ENCODE data around the gene SORCS2.

Gene SORCS2

GRCh38 chr4:7710126-7710525 is 517.8 kb downstream of the SORCS2 start:
- DNase-seq = no peak

- DNase-seq = no peak
Observed at GRCh38 chr4:7710576-7711306, 518.4 kb downstream of the SORCS2 start.

DNA sequence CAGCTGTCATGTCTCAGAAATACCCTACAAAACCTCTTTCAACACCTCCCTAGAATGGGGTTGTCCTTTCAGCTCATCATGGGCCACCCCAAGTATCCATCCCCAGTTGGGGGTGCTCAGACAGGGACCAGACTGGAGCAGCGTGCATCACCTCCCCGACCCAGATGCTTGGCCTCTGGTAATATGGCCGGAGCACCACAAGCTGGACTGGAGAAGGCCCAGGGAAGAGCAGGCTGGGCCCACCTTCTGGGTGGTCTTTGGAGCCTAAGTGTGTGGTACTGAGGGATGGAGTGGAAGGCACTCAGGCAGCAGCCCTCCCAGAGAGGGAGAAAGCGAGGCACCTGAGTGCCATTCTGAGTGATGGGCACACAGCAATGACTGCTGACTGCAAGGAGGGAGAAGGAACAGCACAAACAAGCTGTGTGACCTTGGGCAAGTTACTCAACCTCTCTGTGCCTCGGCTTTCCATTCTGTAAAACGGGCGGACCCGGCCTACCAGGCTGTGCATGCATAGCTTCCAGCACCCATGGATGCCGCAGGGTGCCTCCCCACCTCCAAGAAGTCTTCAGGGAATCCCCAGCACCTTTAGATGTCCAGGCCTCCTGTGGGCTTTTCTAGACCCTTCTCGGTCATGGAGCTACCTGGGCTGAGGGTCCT is 519.1 kb downstream of the SORCS2 start:
- no peak for DNase-seq

DNA sequence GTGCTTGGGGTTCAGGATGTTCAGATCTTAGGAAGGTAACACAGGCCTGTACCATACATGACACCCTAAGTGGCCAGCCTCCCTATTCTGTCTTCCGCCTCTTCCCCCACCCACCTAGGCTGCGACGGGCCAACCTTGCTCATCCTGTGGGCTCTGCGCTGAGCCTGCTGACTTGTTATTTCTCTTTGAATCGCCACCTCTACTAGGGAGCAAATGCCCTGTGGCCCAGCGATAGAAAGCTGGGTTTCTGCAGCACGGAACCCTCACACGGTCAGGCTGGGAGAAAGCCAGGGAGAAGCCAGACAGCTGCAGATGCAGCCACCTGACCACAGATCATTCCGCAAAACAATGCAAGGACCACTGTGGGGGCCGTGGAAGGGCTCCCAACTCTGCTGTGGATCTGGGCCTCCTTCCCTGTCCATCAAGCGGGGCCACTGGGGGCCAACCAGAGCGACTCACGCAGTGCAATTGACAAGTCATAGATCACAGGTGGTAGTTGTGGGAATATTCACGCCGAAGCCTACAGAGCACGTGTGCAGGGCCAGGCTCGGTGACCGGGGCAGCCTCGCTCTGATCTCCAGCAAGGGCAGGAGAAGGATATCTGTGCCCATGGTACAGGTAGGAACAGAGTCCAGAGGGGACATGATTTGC is 519.8 kb downstream of the SORCS2 start:
- no peak for DNase-seq

DNA sequence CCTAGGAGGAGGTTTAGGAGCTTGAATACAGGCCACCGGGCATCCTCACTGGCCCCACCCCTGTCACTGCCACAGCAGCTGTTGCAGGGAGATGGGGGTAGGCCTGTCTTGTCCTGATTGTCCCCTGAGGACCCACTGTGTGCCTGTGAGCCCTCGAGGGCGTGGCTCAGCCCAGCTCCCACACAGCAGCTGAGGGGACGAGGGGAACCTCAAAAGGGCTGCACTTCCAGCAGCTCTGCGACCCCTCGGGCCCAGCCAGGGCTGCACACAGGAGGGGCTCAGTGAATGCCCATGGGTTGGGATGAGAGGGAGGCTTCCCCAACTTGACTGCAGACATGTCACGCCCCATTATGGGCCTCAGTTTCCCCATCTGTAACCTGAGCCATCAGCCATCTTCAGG is 521.4 kb downstream of the SORCS2 start:
- no peak for DNase-seq

DNA sequence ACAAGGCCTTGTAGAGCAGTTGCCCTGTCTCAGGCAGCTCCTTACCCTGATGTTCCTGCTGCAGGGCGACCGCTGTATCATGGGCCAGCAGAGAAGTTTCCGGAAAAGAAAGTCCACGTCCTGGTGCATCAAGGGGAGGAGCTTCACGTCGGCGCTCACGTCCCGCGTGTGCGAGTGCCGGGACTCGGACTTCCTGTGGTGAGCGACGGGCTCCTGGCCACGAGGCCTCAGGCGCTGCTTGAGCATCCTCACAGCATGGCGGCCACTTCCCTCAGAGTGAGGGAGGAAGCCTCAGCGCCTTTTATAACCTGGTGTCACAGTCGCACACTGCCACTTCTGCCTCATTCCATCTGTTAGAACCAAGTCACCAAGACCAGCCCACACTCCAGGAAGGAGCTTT is 521.8 kb downstream of the SORCS2 start:
- DNase-seq = peak; percentile 8

DNA sequence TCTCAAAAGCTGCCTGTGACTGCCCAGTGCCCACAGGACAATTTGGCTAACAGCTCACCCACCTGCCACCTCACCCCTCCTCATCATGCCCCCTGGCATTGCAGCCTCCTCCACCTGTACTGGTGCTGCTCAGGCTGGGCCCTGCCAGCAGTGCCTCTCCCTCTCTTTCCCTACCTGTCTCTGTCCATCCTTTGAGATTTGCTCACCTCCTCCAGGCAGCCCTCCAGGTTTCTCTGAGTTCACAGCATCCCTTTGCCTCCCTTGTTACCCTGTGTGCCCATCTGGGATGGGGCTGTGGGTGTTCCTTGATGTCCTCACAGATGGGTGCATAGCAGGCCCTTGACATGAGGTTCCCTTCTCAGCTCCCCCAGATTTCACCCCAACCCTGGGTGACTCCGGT is 522.4 kb downstream of the SORCS2 start:
- DNase-seq = no peak

DNA sequence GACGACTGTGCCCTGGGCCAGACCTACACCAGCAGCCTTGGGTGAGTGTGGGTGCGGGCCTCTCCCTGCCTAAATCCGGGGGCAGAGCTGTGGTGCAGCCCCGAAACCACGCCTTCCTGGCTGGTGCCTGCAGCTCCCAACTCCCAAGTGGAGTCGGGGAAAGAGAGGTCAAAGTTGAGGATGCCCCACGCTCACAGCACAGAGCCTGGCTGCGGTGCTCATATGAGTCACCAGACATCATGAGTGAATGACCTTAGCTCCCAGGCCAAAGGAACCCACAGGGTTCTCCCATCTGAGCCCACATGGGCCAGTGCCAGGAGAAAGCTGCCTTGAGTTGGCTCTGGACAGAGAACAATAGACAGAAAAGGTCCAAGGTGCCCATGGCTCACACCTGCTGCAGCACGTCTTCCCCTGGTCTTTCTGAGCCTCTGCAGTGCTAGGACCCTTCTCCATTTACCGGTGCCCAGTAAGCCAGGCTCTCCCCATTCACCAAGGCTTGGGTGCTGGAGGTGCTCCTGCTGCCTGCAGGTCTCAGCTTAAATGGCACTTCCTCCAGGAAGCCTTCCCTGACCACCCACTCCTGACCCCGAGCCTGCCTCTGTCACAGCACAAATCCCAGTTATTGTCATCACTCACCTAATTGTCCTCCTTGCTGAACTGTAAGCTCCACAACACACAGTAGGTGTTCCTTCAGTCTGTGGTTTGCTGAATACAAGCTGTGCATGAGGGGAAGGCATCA is 523.1 kb downstream of the SORCS2 start:
- no peak for DNase-seq

- DNase-seq = peak; percentile 44
Observed at GRCh38 chr4:7716010-7716721, 523.8 kb downstream of the SORCS2 start.

GRCh38 chr4:7717161-7717560 is 524.8 kb downstream of the SORCS2 start:
- DNase-seq = no peak

- no peak for DNase-seq
Observed at GRCh38 chr4:7717946-7718490, 525.7 kb downstream of the SORCS2 start.

DNA sequence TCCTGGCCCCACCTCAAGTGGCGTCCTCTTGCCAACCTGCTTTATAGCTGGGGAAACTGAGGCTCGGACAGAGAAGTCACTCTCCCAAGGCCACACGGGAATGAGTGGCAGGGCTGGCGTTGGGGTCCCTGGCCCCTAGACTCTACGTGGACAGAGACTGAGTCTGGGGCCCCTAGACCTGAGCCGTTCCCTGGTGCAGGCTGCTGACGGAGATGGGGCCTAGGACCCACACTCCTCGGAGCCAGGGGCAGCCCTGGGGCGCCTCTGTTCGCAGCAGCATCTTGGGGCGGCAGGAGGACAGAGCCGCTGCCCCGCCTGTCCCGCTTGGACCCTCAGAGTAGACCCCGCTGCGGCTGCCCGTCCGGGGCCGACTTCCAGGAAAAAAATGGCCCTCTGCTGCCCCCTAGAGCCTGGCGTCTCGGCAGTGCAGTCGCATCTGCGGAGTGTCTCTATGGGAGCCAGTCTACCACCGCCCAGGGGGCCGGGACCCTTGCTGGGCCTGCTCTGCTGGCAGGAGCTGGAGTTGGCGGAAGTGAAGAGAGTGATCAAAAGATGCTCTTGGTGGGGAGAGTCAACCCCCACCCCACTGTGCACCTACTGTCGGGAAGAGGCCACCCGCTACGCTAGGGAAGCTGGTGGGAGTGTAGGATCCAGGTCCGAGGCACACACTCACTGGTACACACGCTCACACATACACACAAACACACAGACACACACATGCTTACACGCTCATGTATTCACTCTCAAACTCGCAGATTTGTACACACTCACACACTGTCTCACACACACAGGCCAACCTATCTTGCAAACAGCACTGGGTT is 527.2 kb downstream of the SORCS2 start:
- DNase-seq = no peak

- no peak for DNase-seq
Observed at GRCh38 chr4:7721984-7722551, 529.7 kb downstream of the SORCS2 start.

- peak; percentile 57 for DNase-seq
Observed at GRCh38 chr4:7722766-7723387, 530.5 kb downstream of the SORCS2 start.

DNA sequence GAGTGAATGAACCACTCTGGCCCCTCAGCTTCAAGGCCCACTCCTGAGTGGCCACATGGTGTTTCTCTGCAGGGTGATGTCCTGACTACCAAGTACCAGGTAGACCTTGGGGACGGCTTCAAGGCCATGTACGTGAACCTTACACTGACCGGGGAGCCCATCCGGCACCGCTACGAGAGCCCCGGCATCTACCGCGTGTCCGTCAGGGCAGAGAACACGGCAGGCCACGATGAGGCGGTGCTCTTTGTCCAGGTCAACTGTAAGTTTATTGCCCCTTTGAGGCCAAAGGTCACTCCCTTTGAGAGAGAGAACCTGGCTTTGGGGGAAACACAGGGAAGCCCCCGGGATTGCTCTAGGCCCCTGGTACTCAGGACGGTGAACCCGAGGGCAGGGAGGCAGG is 531.3 kb downstream of the SORCS2 start:
- DNase-seq = no peak

- no peak for DNase-seq
Observed at GRCh38 chr4:7725951-7726350, 533.6 kb downstream of the SORCS2 start.

- DNase-seq = no peak
Observed at GRCh38 chr4:7726665-7727413, 534.5 kb downstream of the SORCS2 start.

DNA sequence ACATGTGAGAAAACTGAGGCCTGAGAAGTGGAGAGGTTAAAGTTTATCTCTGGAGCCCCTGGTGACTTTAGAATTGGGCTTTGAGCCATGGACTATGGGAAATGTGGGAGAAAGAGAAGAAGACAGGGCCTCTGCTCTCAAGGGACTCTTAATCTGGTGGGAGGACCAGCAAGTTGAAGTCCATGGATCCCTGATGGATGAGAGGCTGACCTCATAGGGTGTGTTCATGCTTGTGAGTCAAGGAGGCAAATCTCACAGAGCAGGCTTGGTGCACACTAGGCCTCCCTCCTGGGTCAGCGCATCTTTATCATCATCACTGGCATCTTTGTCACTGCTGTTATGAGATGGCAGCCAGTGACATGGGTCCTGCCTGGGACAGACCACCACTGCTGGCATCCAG is 535.4 kb downstream of the SORCS2 start:
- no peak for DNase-seq

- DNase-seq = no peak
Observed at GRCh38 chr4:7731437-7731836, 539.1 kb downstream of the SORCS2 start.

- no peak for DNase-seq
Observed at GRCh38 chr4:7732263-7732662, 539.9 kb downstream of the SORCS2 start.
